Central memory CD8-positive, alpha-beta T cell (primary cell): ENCODE results near the gene CARHSP1.

Experiments
- ATAC-seq: fragments of 150-1000 bp; cut with Tn5 transposase; replicated peaks from 2 replicates; pipeline ENCODE4 v1.10.0; 2022; ENCODE audit warnings: mild to moderate bottlenecking, moderate FRiP score, moderate number of reproducible peaks; ENCODE audit not compliant: poor library complexity, severe bottlenecking; ENCODE audit errors: extremely low read depth
- DNase-seq, 2 donors: peaks; one replicate each; pipeline ENCODE4 v3.0.0; 2021; ENCODE audit warnings: low spot score in 2 of 2
- H3K27ac Mint-ChIP-seq: one replicate; pipeline ENCODE4 v1.8.0; 2022; ENCODE audit warnings: low read depth, mild to moderate bottlenecking, moderate library complexity, mixed read lengths
- H3K27me3 Mint-ChIP-seq: one replicate; pipeline ENCODE4 v1.8.0; 2022; ENCODE audit warnings: mixed read lengths
- H3K36me3 Mint-ChIP-seq: one replicate; pipeline ENCODE4 v1.8.0; 2022; ENCODE audit warnings: mild to moderate bottlenecking, moderate library complexity, mixed read lengths; ENCODE audit not compliant: insufficient read depth
- H3K4me1 Mint-ChIP-seq: one replicate; pipeline ENCODE4 v1.8.0; 2022; ENCODE audit warnings: mixed read lengths
- H3K4me3 Mint-ChIP-seq: one replicate; pipeline ENCODE4 v1.8.0; 2022; ENCODE audit warnings: mild to moderate bottlenecking, moderate library complexity, mixed read lengths
- H3K9me3 Mint-ChIP-seq: one replicate; pipeline ENCODE4 v1.8.0; 2022; ENCODE audit warnings: mixed read lengths

The CARHSP1 gene

GRCh38 chr16:8904018-8904430 is 35.2 kb upstream of the CARHSP1 start:
- ATAC-seq (no peak), DNase-seq (no peak)
- Mint-ChIP-seq H3K36me3 (peaks cover 84% of the 10 kb centered on the region), H3K27ac (no peak overlapping the region), H3K4me3 (no peak overlapping the region), H3K4me1 (peaks cover 3% of the 10 kb centered on the region), H3K9me3 (no peaks in the 10 kb centered on the region), H3K27me3 (no peaks in the 10 kb centered on the region)

GRCh38 chr16:8903004-8903403 is 34.2 kb upstream of the CARHSP1 start:
- no peak for DNase-seq
- Mint-ChIP-seq H3K4me3 (no peak overlapping the region), H3K36me3 (peaks cover 86% of the 10 kb centered on the region), H3K27ac (no peak overlapping the region), H3K9me3 (no peaks in the 10 kb centered on the region), H3K27me3 (no peaks in the 10 kb centered on the region), H3K4me1 (no peaks in the 10 kb centered on the region)
- ATAC-seq = no peak

GRCh38 chr16:8901320-8901861 is 32.6 kb upstream of the CARHSP1 start:
- H3K4me3 Mint-ChIP-seq = no peak overlapping the region
- no peaks in the 10 kb centered on the region for H3K9me3 Mint-ChIP-seq
- DNase-seq (no peak), ATAC-seq (no peak)
- no peaks in the 10 kb centered on the region for H3K4me1 Mint-ChIP-seq
- no peaks in the 10 kb centered on the region for H3K27me3 Mint-ChIP-seq
- H3K36me3 Mint-ChIP-seq = peaks cover 92% of the 10 kb centered on the region
- H3K27ac Mint-ChIP-seq = no peak overlapping the region

- no peaks in the 10 kb centered on the region for H3K27me3 Mint-ChIP-seq
- no peak overlapping the region for H3K4me3 Mint-ChIP-seq
- DNase-seq = no peak
- no peak for ATAC-seq
- peaks cover 88% of the 10 kb centered on the region for H3K36me3 Mint-ChIP-seq
- H3K4me1 Mint-ChIP-seq = no peaks in the 10 kb centered on the region
- H3K9me3 Mint-ChIP-seq = no peaks in the 10 kb centered on the region
- no peak overlapping the region for H3K27ac Mint-ChIP-seq
These were observed 31.5 kb upstream of the CARHSP1 start for GRCh38 chr16:8900343-8900742.

GRCh38 chr16:8899709-8900317 is 31.0 kb upstream of the CARHSP1 start:
- no peak overlapping the region for H3K4me3 Mint-ChIP-seq
- no peaks in the 10 kb centered on the region for H3K9me3 Mint-ChIP-seq
- H3K4me1 Mint-ChIP-seq = no peaks in the 10 kb centered on the region
- H3K27ac Mint-ChIP-seq = no peak overlapping the region
- peaks cover 88% of the 10 kb centered on the region for H3K36me3 Mint-ChIP-seq
- no peak for DNase-seq
- H3K27me3 Mint-ChIP-seq = no peaks in the 10 kb centered on the region
- no peak for ATAC-seq

- H3K9me3 Mint-ChIP-seq = no peaks in the 10 kb centered on the region
- H3K27ac Mint-ChIP-seq = no peak overlapping the region
These were observed 30.0 kb upstream of the CARHSP1 start for GRCh38 chr16:8898660-8899318.

GRCh38 chr16:8894736-8895334 is 26.0 kb upstream of the CARHSP1 start:
- H3K9me3 Mint-ChIP-seq = no peaks in the 10 kb centered on the region

More at GRCh38 chr16:8898660-8899318, 30.0 kb upstream of the CARHSP1 start:
- DNase-seq = no peak
- H3K4me1 Mint-ChIP-seq = no peaks in the 10 kb centered on the region
- no peak overlapping the region for H3K4me3 Mint-ChIP-seq
- H3K27me3 Mint-ChIP-seq = no peaks in the 10 kb centered on the region
- H3K36me3 Mint-ChIP-seq = peaks cover 93% of the 10 kb centered on the region
- ATAC-seq = no peak

GRCh38 chr16:8893976-8894690 is 25.3 kb upstream of the CARHSP1 start:
- Mint-ChIP-seq H3K27ac (peak overlapping the region; percentile 81), H3K36me3 (peaks cover 78% of the 10 kb centered on the region), H3K9me3 (no peaks in the 10 kb centered on the region), H3K27me3 (no peaks in the 10 kb centered on the region), H3K4me3 (no peak overlapping the region), H3K4me1 (peaks cover 11% of the 10 kb centered on the region)
- DNase-seq (no peak), ATAC-seq (no peak)

More at GRCh38 chr16:8894736-8895334, 26.0 kb upstream of the CARHSP1 start:
- Mint-ChIP-seq H3K4me1 (peaks cover 11% of the 10 kb centered on the region), H3K36me3 (peaks cover 83% of the 10 kb centered on the region), H3K27ac (peak overlapping the region; percentile 81), H3K4me3 (no peak overlapping the region), H3K27me3 (no peaks in the 10 kb centered on the region)
- ATAC-seq (no peak), DNase-seq (no peak)

GRCh38 chr16:8893426-8893825 is 24.6 kb upstream of the CARHSP1 start:
- no peaks in the 10 kb centered on the region for H3K9me3 Mint-ChIP-seq
- peak overlapping the region; percentile 95 for H3K27ac Mint-ChIP-seq
- H3K4me3 Mint-ChIP-seq = no peak overlapping the region
- H3K4me1 Mint-ChIP-seq = peaks cover 11% of the 10 kb centered on the region
- ATAC-seq = no peak
- peaks cover 72% of the 10 kb centered on the region for H3K36me3 Mint-ChIP-seq
- no peak for DNase-seq
- no peaks in the 10 kb centered on the region for H3K27me3 Mint-ChIP-seq

- ATAC-seq (no peak), DNase-seq (no peak)
- Mint-ChIP-seq H3K4me1 (peaks cover 11% of the 10 kb centered on the region), H3K27ac (peak overlapping the region; percentile 95), H3K27me3 (no peaks in the 10 kb centered on the region), H3K9me3 (no peaks in the 10 kb centered on the region), H3K36me3 (peaks cover 63% of the 10 kb centered on the region), H3K4me3 (peak overlapping the region; percentile 64)
These were observed 23.3 kb upstream of the CARHSP1 start for GRCh38 chr16:8892101-8892575.

- no peak overlapping the region for H3K4me3 Mint-ChIP-seq
- DNase-seq = no peak
- peaks cover 7% of the 10 kb centered on the region for H3K27me3 Mint-ChIP-seq
- no peaks in the 10 kb centered on the region for H3K9me3 Mint-ChIP-seq
- H3K36me3 Mint-ChIP-seq = peaks cover 53% of the 10 kb centered on the region
- peak overlapping the region; percentile 95 for H3K27ac Mint-ChIP-seq
- peaks cover 18% of the 10 kb centered on the region for H3K4me1 Mint-ChIP-seq
- ATAC-seq = no peak
These were observed 21.7 kb upstream of the CARHSP1 start for GRCh38 chr16:8890549-8890921.

- Mint-ChIP-seq H3K27me3 (peaks cover 12% of the 10 kb centered on the region), H3K36me3 (peaks cover 48% of the 10 kb centered on the region), H3K4me3 (no peak overlapping the region), H3K9me3 (no peaks in the 10 kb centered on the region), H3K4me1 (peaks cover 21% of the 10 kb centered on the region), H3K27ac (no peak overlapping the region)
- ATAC-seq (no peak), DNase-seq (no peak)
These were observed 21.2 kb upstream of the CARHSP1 start for GRCh38 chr16:8889893-8890548.
